IMR-90 (cell line): ENCODE data around the gene MED22.

Source experiments
- RFX5 ChIP-seq: IDR thresholded peaks from 2 replicates; pipeline ENCODE4 v1.8.0; 2012; ENCODE audit warnings: low read depth, mild to moderate bottlenecking, low read length, moderate library complexity
- TF ChIP-seq, protein P1 (sequence below): conservative IDR thresholded peaks from 2 replicates; pipeline ENCODE4 v1.5.1; 2012; ENCODE audit warnings: mild to moderate bottlenecking, low read depth, low read length, improper control_type of control experiment

DNA sequence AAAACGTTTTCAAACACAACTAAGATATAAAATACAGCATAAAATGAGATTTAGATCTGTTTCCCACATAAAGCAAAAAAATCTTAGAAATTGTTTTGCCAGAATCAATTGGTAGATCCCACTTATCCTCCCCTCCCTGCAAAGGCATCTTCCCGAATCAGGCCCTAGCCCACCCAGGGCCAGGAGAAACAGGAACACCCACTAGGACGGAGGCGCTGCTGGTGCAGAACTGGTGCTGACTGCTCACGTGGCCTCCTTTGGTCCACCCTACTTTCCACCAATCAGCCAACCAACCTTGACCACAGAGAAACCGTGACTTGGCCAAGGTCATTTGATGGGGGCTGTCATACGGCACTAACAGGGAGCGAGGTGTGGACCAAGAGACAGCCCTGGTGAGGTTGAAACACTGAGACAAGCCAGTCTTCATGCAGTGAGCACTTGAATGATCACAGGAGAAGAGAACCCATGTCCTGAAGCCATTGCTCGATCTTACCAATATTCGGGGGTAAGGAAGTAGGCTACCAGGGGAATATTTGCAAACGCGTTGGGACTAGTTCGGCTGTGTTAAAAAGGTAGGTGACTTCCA, 13.7 kb upstream of the MED22 start:
- no peak for TF ChIP-seq RFX5
- TF ChIP-seq, protein P1, sequence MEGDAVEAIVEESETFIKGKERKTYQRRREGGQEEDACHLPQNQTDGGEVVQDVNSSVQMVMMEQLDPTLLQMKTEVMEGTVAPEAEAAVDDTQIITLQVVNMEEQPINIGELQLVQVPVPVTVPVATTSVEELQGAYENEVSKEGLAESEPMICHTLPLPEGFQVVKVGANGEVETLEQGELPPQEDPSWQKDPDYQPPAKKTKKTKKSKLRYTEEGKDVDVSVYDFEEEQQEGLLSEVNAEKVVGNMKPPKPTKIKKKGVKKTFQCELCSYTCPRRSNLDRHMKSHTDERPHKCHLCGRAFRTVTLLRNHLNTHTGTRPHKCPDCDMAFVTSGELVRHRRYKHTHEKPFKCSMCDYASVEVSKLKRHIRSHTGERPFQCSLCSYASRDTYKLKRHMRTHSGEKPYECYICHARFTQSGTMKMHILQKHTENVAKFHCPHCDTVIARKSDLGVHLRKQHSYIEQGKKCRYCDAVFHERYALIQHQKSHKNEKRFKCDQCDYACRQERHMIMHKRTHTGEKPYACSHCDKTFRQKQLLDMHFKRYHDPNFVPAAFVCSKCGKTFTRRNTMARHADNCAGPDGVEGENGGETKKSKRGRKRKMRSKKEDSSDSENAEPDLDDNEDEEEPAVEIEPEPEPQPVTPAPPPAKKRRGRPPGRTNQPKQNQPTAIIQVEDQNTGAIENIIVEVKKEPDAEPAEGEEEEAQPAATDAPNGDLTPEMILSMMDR: no peak
